ENCODE results near the gene APOO.

Gene APOO

DNA sequence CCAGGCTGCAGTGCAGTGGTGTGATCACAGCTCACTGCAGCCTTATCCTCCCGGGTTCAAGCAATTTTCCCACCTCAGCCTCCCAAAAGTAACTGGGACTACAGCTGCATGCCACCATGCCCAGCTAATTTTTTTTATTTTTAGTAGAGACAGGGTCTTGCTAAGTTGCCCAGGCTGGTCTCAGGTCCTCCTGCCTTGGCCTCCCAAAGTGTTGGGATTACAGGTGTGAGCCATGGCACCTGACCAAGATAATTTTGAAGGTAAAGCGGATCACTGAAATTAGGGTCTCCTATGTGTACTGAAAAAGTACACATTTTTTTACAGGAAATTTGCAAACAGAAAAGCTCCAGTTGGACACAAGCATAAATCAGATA, 120.0 kb downstream of the APOO start:
- Histone ChIP-seq H3K4me1 (ENCODE audit: control insufficient read depth, insufficient read depth, low read length, unreplicated experiment) (peaks cover 14% of the 10 kb centered on the region), H3K36me3 (ENCODE audit: insufficient read depth, low read length) (peaks cover 26% of the 10 kb centered on the region), H3K79me2 (ENCODE audit: control insufficient read depth, insufficient read depth, low read length, unreplicated experiment) (peaks cover 19% of the 10 kb centered on the region), H3K27me3 (ENCODE audit: insufficient read depth, low read length) (no peaks in the 10 kb centered on the region), H3K4me3 (ENCODE audit: low read depth, low read length) (no peak overlapping the region), H3K27ac (ENCODE audit: low read depth, low read length) (peak overlapping the region; percentile 9), H2AFZ (ENCODE audit: low read length, unreplicated experiment) (no peak overlapping the region)

DNA sequence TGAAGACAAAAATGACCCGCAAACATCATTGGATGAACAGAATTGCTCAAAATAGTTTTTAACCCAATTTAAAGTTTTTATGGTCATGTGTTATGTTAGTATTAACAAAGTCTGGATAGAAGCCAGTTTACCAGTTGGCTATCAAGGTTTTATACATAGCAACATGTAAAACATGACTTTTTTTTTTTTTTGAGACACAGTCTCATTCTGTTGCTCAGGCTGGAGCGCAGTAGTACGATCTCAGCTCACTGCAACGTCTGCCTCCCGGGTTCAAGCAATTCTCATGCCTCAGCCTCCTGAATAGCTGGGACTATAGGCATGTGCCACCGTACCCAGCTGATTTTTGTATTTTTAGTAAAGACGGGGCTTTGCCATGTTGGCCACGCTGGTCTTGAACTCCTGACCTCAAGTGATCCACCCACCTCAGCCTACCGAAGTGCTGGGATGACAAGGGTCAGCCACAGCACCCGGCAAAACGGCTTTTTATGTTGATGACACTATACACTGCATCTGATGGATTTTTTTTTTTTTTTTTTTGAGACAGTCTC, 121.4 kb downstream of the APOO start:
- no peak overlapping the region for H2AFZ ChIP-seq (ENCODE audit: low read length, unreplicated experiment)
- H3K36me3 ChIP-seq (ENCODE audit: insufficient read depth, low read length), result peaks cover 26% of the 10 kb centered on the region
- peaks cover 25% of the 10 kb centered on the region for H3K4me1 ChIP-seq (ENCODE audit: control insufficient read depth, insufficient read depth, low read length, unreplicated experiment)
- no peaks in the 10 kb centered on the region for H3K27me3 ChIP-seq (ENCODE audit: insufficient read depth, low read length)
- H3K4me3 ChIP-seq (ENCODE audit: low read depth, low read length), result peak overlapping the region; percentile 99; the same call in 1 of the 2 replicates
- H3K27ac ChIP-seq (ENCODE audit: low read depth, low read length), result peak overlapping the region; percentile 100
- H3K79me2 ChIP-seq (ENCODE audit: control insufficient read depth, insufficient read depth, low read length, unreplicated experiment), result peaks cover 19% of the 10 kb centered on the region

GRCh38 chrX:23785580-23785979, 122.2 kb downstream of the APOO start:
- peak overlapping the region; percentile 99 for H3K4me3 ChIP-seq (ENCODE audit: low read depth, low read length)
- peaks cover 19% of the 10 kb centered on the region for H3K79me2 ChIP-seq (ENCODE audit: control insufficient read depth, insufficient read depth, low read length, unreplicated experiment)
- H3K27me3 ChIP-seq (ENCODE audit: insufficient read depth, low read length), result no peaks in the 10 kb centered on the region
- H3K4me1 ChIP-seq (ENCODE audit: control insufficient read depth, insufficient read depth, low read length, unreplicated experiment), result peaks cover 27% of the 10 kb centered on the region
- peak overlapping the region; percentile 100 for H3K27ac ChIP-seq (ENCODE audit: low read depth, low read length)
- peaks cover 26% of the 10 kb centered on the region for H3K36me3 ChIP-seq (ENCODE audit: insufficient read depth, low read length)
- H2AFZ ChIP-seq (ENCODE audit: low read length, unreplicated experiment), result no peak overlapping the region

DNA sequence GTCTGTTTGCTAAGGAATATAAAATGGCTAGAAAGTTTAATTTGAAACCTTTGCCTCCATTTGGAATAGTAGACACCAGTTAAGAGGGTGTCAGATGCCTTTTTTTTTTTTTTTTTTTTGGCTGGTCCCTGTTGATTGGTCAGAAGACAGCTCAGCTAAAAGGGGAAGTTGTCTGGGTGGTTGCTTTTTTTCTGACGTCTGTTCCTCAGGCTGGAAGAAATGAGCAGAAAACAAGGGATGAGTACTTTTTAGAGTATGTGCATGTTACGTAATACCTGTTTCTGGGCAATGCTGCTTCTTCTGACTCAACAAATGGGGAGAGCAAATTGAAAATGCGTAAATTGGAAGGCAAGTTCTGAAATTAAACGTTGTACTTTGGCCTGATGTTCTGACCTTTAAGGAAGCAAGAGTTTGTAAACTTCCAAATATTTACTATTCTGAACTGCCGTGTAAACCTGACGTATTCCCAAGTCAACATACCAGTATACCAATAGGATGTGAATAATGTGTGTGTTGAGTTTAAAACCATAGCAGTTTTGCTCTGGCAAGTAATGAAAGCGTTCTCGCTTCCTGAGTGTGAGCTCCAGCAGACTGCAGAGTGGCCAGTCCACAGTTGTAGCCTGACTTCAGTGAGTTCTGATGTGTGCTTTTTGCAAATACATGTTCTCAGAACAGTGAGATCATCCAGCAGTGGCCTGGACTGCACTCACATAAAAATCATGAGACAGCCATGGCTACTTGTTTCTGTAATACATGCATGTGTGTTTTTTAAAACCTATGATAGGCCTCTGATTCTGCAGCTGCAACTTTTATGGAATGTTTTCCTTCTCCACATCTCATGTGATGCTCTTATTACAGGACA, 123.0 kb downstream of the APOO start:
- Histone ChIP-seq H3K4me1 (ENCODE audit: control insufficient read depth, insufficient read depth, low read length, unreplicated experiment) (peaks cover 29% of the 10 kb centered on the region), H3K4me3 (ENCODE audit: low read depth, low read length) (peak overlapping the region; percentile 99), H3K79me2 (ENCODE audit: control insufficient read depth, insufficient read depth, low read length, unreplicated experiment) (peaks cover 19% of the 10 kb centered on the region), H3K27me3 (ENCODE audit: insufficient read depth, low read length) (no peaks in the 10 kb centered on the region), H3K27ac (ENCODE audit: low read depth, low read length) (peak overlapping the region; percentile 100), H2AFZ (ENCODE audit: low read length, unreplicated experiment) (no peak overlapping the region), H3K36me3 (ENCODE audit: insufficient read depth, low read length) (peaks cover 26% of the 10 kb centered on the region)

DNA sequence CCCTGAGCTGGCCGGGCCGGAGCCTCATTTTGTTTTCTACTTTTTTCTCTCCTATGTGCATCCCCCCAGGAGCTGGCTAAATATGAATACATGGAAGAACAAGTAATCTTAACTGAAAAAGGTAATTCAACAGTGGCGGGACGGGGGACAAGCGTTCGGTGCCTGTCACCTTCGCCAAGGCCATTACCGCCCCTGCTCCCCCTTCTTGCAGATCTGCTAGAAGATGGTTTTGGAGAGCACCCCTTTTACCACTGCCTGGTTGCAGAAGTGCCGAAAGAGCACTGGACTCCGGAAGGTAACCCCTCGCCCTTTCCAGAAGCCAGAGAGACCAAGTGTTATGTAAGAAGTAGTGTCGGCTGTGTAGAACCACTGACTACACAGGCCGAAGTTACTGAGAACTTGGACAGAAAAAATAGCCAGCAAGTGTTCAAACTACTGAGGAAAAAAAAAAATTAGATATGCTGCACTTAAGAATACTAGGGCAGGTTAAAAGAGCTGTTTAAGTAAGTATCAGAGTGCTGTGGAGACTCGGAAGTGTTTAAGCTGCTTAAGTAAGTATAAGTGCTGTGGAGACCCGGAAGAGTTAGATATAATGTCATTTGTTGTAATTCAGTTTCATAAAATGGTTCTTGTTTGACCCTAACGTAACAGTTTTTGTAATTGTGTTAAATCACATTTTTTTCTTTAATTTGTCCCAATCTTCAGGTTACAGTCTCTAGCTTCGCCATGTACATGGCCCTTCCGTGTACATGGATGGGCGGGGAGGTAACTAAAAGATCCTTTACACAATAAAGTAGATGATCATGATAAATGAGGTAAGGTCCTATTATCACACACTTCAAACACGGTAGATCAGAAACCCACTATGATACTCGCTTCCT, 123.9 kb downstream of the APOO start:
- Histone ChIP-seq H3K4me3 (ENCODE audit: low read depth, low read length) (peak overlapping the region; percentile 99), H3K79me2 (ENCODE audit: control insufficient read depth, insufficient read depth, low read length, unreplicated experiment) (peaks cover 19% of the 10 kb centered on the region), H3K27me3 (ENCODE audit: insufficient read depth, low read length) (no peaks in the 10 kb centered on the region), H3K36me3 (ENCODE audit: insufficient read depth, low read length) (peaks cover 26% of the 10 kb centered on the region), H3K27ac (ENCODE audit: low read depth, low read length) (peak overlapping the region; percentile 100), H2AFZ (ENCODE audit: low read length, unreplicated experiment) (no peak overlapping the region), H3K4me1 (ENCODE audit: control insufficient read depth, insufficient read depth, low read length, unreplicated experiment) (peaks cover 34% of the 10 kb centered on the region)

Data from ACC112 (cell line).